ENCODE data around the gene SH3PXD2A.

- TF ChIP-seq, protein P1, sequence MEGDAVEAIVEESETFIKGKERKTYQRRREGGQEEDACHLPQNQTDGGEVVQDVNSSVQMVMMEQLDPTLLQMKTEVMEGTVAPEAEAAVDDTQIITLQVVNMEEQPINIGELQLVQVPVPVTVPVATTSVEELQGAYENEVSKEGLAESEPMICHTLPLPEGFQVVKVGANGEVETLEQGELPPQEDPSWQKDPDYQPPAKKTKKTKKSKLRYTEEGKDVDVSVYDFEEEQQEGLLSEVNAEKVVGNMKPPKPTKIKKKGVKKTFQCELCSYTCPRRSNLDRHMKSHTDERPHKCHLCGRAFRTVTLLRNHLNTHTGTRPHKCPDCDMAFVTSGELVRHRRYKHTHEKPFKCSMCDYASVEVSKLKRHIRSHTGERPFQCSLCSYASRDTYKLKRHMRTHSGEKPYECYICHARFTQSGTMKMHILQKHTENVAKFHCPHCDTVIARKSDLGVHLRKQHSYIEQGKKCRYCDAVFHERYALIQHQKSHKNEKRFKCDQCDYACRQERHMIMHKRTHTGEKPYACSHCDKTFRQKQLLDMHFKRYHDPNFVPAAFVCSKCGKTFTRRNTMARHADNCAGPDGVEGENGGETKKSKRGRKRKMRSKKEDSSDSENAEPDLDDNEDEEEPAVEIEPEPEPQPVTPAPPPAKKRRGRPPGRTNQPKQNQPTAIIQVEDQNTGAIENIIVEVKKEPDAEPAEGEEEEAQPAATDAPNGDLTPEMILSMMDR (conservative IDR thresholded peaks at IDR 0.05; ENCODE audit: low read depth in 2 of 2): no peak
- no peak for TF ChIP-seq POLR2AphosphoS5 (IDR thresholded peaks at IDR 0.05; ENCODE audit: low read depth)
- TF ChIP-seq EZH2 (IDR thresholded peaks at IDR 0.05; ENCODE audit: low read depth, unreplicated experiment): no peak
- TF ChIP-seq EZH2phosphoT487 (IDR thresholded peaks at IDR 0.05; ENCODE audit: unreplicated experiment): no peak
- no peak for TF ChIP-seq JUNB (IDR thresholded peaks at IDR 0.05; ENCODE audit: unreplicated experiment)
- TF ChIP-seq REST (IDR thresholded peaks at IDR 0.05; ENCODE audit: unreplicated experiment): no peak
- TF ChIP-seq ZNF114 (CRISPR knock-in tag; IDR thresholded peaks at IDR 0.05): no peak
- no peak for TF ChIP-seq STAT1 (IDR thresholded peaks at IDR 0.05; ENCODE audit: unreplicated experiment)
- TF ChIP-seq CREB1 (CRISPR knock-in tag; IDR thresholded peaks at IDR 0.05; ENCODE audit: low read depth): no peak
- no peak for TF ChIP-seq ZNF331 (CRISPR knock-in tag; IDR thresholded peaks at IDR 0.05; ENCODE audit: low read depth)
- no peak for TF ChIP-seq ETS1 (IDR thresholded peaks at IDR 0.05)
- TF ChIP-seq NANOG (IDR thresholded peaks at IDR 0.05; ENCODE audit: borderline replicate concordance): no peak
- TF ChIP-seq, protein P2, sequence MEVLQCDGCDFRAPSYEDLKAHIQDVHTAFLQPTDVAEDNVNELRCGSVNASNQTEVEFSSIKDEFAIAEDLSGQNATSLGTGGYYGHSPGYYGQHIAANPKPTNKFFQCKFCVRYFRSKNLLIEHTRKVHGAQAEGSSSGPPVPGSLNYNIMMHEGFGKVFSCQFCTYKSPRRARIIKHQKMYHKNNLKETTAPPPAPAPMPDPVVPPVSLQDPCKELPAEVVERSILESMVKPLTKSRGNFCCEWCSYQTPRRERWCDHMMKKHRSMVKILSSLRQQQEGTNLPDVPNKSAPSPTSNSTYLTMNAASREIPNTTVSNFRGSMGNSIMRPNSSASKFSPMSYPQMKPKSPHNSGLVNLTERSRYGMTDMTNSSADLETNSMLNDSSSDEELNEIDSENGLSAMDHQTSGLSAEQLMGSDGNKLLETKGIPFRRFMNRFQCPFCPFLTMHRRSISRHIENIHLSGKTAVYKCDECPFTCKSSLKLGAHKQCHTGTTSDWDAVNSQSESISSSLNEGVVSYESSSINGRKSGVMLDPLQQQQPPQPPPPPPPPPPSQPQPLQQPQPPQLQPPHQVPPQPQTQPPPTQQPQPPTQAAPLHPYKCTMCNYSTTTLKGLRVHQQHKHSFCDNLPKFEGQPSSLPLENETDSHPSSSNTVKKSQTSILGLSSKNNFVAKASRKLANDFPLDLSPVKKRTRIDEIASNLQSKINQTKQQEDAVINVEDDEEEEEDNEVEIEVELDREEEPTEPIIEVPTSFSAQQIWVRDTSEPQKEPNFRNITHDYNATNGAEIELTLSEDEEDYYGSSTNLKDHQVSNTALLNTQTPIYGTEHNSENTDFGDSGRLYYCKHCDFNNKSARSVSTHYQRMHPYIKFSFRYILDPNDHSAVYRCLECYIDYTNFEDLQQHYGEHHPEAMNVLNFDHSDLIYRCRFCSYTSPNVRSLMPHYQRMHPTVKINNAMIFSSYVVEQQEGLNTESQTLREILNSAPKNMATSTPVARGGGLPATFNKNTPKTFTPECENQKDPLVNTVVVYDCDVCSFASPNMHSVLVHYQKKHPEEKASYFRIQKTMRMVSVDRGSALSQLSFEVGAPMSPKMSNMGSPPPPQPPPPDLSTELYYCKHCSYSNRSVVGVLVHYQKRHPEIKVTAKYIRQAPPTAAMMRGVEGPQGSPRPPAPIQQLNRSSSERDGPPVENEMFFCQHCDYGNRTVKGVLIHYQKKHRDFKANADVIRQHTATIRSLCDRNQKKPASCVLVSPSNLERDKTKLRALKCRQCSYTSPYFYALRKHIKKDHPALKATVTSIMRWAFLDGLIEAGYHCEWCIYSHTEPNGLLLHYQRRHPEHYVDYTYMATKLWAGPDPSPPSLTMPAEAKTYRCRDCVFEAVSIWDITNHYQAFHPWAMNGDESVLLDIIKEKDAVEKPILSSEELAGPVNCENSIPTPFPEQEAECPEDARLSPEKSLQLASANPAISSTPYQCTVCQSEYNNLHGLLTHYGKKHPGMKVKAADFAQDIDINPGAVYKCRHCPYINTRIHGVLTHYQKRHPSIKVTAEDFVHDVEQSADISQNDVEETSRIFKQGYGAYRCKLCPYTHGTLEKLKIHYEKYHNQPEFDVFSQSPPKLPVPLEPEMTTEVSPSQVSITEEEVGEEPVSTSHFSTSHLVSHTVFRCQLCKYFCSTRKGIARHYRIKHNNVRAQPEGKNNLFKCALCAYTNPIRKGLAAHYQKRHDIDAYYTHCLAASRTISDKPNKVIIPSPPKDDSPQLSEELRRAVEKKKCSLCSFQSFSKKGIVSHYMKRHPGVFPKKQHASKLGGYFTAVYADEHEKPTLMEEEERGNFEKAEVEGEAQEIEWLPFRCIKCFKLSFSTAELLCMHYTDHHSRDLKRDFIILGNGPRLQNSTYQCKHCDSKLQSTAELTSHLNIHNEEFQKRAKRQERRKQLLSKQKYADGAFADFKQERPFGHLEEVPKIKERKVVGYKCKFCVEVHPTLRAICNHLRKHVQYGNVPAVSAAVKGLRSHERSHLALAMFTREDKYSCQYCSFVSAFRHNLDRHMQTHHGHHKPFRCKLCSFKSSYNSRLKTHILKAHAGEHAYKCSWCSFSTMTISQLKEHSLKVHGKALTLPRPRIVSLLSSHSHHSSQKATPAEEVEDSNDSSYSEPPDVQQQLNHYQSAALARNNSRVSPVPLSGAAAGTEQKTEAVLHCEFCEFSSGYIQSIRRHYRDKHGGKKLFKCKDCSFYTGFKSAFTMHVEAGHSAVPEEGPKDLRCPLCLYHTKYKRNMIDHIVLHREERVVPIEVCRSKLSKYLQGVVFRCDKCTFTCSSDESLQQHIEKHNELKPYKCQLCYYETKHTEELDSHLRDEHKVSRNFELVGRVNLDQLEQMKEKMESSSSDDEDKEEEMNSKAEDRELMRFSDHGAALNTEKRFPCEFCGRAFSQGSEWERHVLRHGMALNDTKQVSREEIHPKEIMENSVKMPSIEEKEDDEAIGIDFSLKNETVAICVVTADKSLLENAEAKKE (CRISPR knock-in tag; IDR thresholded peaks at IDR 0.05): no peak
Observed at GRCh38 chr10:103780242-103781149, 74.9 kb downstream of the SH3PXD2A start.
